Gastrocnemius medialis (tissue), 4 donors: ENCODE results near the gene ZMYND8.

Experiments
- CTCF ChIP-seq, 5 experiments: fragments of 450-650 bp in 3 of 5; fragments of 200-600 bp in 2 of 5; sonication (generic) in 2 of 5; IDR thresholded peaks in 4 of 5; conservative IDR thresholded peaks in 1 of 5; 1 replicate in 4 of 5; 2 replicates in 1 of 5; pipeline ENCODE4 v1.5.1; 2016 to 2019; ENCODE audit warnings: antibody characterized with exemption in 5 of 5, mild to moderate bottlenecking in 3 of 5, moderate library complexity in 3 of 5
- POLR2A ChIP-seq, 2 donors: fragments of 450-650 bp; IDR thresholded peaks; one replicate each; pipeline ENCODE4 v1.6.1; 2017; ENCODE audit warnings: antibody characterized with exemption in 2 of 2, mild to moderate bottlenecking in 2 of 2, moderate library complexity in 2 of 2

GRCh38 chr20:47160240-47160639, 196.3 kb downstream of the ZMYND8 start:
- TF ChIP-seq CTCF (IDR thresholded peaks at IDR 0.05 in 4 of 5, conservative IDR thresholded peaks at IDR 0.05 in 1 of 5) (no peak), POLR2A (IDR thresholded peaks at IDR 0.05) (no peak)
